Measurements from ENCODE around the gene MYO1E. TPM values are rescaled to one million over a fixed set of nuclear protein-coding genes. Genes with fewer than 3 reads are reported as not detected.

The MYO1E gene
- total RNA-seq, 1 donor: 17.3 TPM

Other genes starting within 250 kb of the MYO1E start
- not detected for gene LDHAL6B, start 166.0 kb downstream of the MYO1E start, total RNA-seq
- gene FAM81A, start 65.3 kb upstream of the MYO1E start, total RNA-seq: 0.94 TPM
- gene GCNT3, start 238.9 kb upstream of the MYO1E start, total RNA-seq: not detected

Measured in mononuclear cell (primary cell).